Prostate gland (tissue), 2 donors: ENCODE measurements around the gene ADD2. TPM values are rescaled to one million over a fixed set of nuclear protein-coding genes. Genes with fewer than 3 reads are reported as not detected.

ENCODE experiments used
- DNase-seq: peaks from one replicate; pipeline ENCODE4 v3.0.0-alpha.2; 2019; ENCODE audit warnings: low spot score
- H3K27ac ChIP-seq, 2 donors: fragments of 200-600 bp; sonication (generic); 2 replicates each; pipeline ENCODE4 v1.5.1; 2017 to 2019
- H3K27me3 ChIP-seq: fragments of 200-600 bp; sonication (generic); replicated peaks from 2 replicates; pipeline ENCODE4 v1.5.1; 2019; ENCODE audit not compliant: insufficient read depth
- H3K36me3 ChIP-seq, 2 donors: fragments of 200-600 bp; sonication (generic); 1 replicate in 1 of 2; 2 replicates in 1 of 2; pipeline versions ENCODE4 v1.5.1 to v1.8.1; 2017 to 2019
- H3K4me1 ChIP-seq: fragments of 200-600 bp; sonication (generic); replicated peaks from 2 replicates; pipeline ENCODE4 v1.5.1; 2019
- H3K4me3 ChIP-seq, 2 donors: fragments of 200-600 bp; sonication (generic); 2 replicates each; pipeline ENCODE4 v1.5.1; 2017 to 2019
- H3K9me3 ChIP-seq: fragments of 200-600 bp; sonication (generic); 2 replicates; pipeline ENCODE4 v1.5.1; 2017
- CTCF ChIP-seq, 4 experiments: fragments of 200-600 bp in 2 of 4; fragments of 450-650 bp in 2 of 4; sonication (generic) in 2 of 4; IDR thresholded peaks; 1 replicate in 3 of 4; 2 replicates in 1 of 4; pipeline ENCODE4 v1.5.1; 2016 to 2019; ENCODE audit warnings: antibody characterized with exemption in 4 of 4, mild to moderate bottlenecking in 2 of 4, moderate library complexity in 2 of 4
- POLR2A ChIP-seq: fragments of 450-650 bp; IDR thresholded peaks from one replicate; pipeline ENCODE4 v1.6.1; 2016; ENCODE audit warnings: antibody characterized with exemption, mild to moderate bottlenecking
- POLR2AphosphoS5 ChIP-seq: sonication (generic); formaldehyde crosslinking; IDR thresholded peaks from one replicate; pipeline ENCODE4 v1.6.1; 2017; ENCODE audit warnings: antibody characterized with exemption
- WGBS: methylation state at CpG from one replicate; pipeline ENCODE4 v1.1.5; 2018; 5-methylcytosine and 5-hydroxymethylcytosine counted together
- intact Hi-C: fragments of 100-400 bp; cut with DNase I; formaldehyde crosslinking; loops from one replicate; pipeline ENCODE4 v1.14.2; 2022
- total RNA-seq, 2 donors: library from RNA; depleted of rRNA; stranded (reverse); fragments of >200 nt; gene quantifications; one replicate each; pipeline ENCODE4 v1.1.0, GENCODE V29; 2016

Gene ADD2
- total RNA-seq, 2 donors from 2014 or later = 0.32 to 3.1 TPM

- 46% methylated on average over 3 of the region's 3 CpGs for WGBS
- Histone ChIP-seq H3K27ac (no peak overlapping the region), H3K27me3 (no peaks in the 10 kb centered on the region), H3K9me3 (no peaks in the 10 kb centered on the region), H3K36me3 (no peaks in the 10 kb centered on the region), H3K4me1 (no peaks in the 10 kb centered on the region), H3K4me3 (no peak overlapping the region)
- no peak for DNase-seq
- intact Hi-C loops = no loop called here
- no peak for TF ChIP-seq POLR2AphosphoS5
- TF ChIP-seq CTCF (IDR thresholded peaks at IDR 0.05) = no peak
- no peak for TF ChIP-seq POLR2A
Observed at GRCh38 chr2:70668432-70668831, 99.6 kb downstream of the ADD2 start.

GRCh38 chr2:70664525-70664924 lies 103.5 kb downstream of the ADD2 start:
- TF ChIP-seq POLR2A (no peak), CTCF (IDR thresholded peaks at IDR 0.05) (no peak), POLR2AphosphoS5 (no peak)
- intact Hi-C loops = no loop called here
- Histone ChIP-seq H3K27ac (no peak overlapping the region), H3K9me3 (no peaks in the 10 kb centered on the region), H3K36me3 (no peaks in the 10 kb centered on the region), H3K4me1 (no peaks in the 10 kb centered on the region), H3K4me3 (no peak overlapping the region), H3K27me3 (no peaks in the 10 kb centered on the region)
- WGBS = 65% methylated on average over 7 of the region's 7 CpGs
- no peak for DNase-seq

- DNase-seq = no peak
- Histone ChIP-seq H3K27ac (no peak overlapping the region), H3K4me3 (no peak overlapping the region), H3K4me1 (no peaks in the 10 kb centered on the region), H3K27me3 (no peaks in the 10 kb centered on the region), H3K36me3 (no peaks in the 10 kb centered on the region), H3K9me3 (no peaks in the 10 kb centered on the region)
- no peak for TF ChIP-seq POLR2A
- no peak for TF ChIP-seq POLR2AphosphoS5
- TF ChIP-seq CTCF (IDR thresholded peaks at IDR 0.05) = no peak
- 82% methylated on average over 10 of the region's 10 CpGs for WGBS
- intact Hi-C loops = no loop called here
Observed at GRCh38 chr2:70663411-70663810, 104.6 kb downstream of the ADD2 start.

- Histone ChIP-seq H3K27me3 (peaks cover 3% of the 10 kb centered on the region), H3K4me1 (no peaks in the 10 kb centered on the region), H3K36me3 (no peaks in the 10 kb centered on the region), H3K4me3 (no peak overlapping the region), H3K9me3 (no peaks in the 10 kb centered on the region), H3K27ac (no peak overlapping the region)
- intact Hi-C loops = no loop called here
- 92% methylated on average over 5 of the region's 5 CpGs for WGBS
- TF ChIP-seq POLR2AphosphoS5 (no peak), CTCF (IDR thresholded peaks at IDR 0.05) (no peak), POLR2A (no peak)
- DNase-seq = no peak
Observed at GRCh38 chr2:70659551-70659950, 108.4 kb downstream of the ADD2 start.

GRCh38 chr2:70658476-70658875 lies 109.5 kb downstream of the ADD2 start:
- WGBS = 53% methylated on average over 2 of the region's 2 CpGs
- TF ChIP-seq CTCF (IDR thresholded peaks at IDR 0.05) = no peak
- TF ChIP-seq POLR2A = no peak
- no peak for TF ChIP-seq POLR2AphosphoS5

More at GRCh38 chr2:70658476-70658875, 109.5 kb downstream of the ADD2 start:
- H3K27ac ChIP-seq = no peak overlapping the region
- H3K36me3 ChIP-seq = no peaks in the 10 kb centered on the region
- H3K27me3 ChIP-seq = peaks cover 3% of the 10 kb centered on the region
- DNase-seq = no peak
- H3K4me3 ChIP-seq = no peak overlapping the region
- no peaks in the 10 kb centered on the region for H3K9me3 ChIP-seq
- intact Hi-C loops = no loop called here
- H3K4me1 ChIP-seq = no peaks in the 10 kb centered on the region
